Left lobe of liver (tissue), 2 donors: Measurements from ENCODE around the gene ADARB2. TPM values are rescaled to one million over a fixed set of nuclear protein-coding genes. Genes with fewer than 3 reads are reported as not detected.
A peak's percentile ranks its signal among the peaks of the same experiment; 100 is the strongest.

Experiments used
- ATAC-seq: fragments of 200-7000 bp; cut with Tn5 transposase; one replicate; pipeline ENCODE4 v1.9.1; 2020; ENCODE audit warnings: mild to moderate bottlenecking, moderate library complexity
- DNase-seq: peaks from one replicate; pipeline ENCODE4 v3.0.0-alpha.2; 2020; ENCODE audit warnings: low spot score
- total RNA-seq: library from RNA; stranded (reverse); gene quantifications from one replicate; pipeline ENCODE4 v1.2.1, GENCODE V29; 2021
- donor health status: DM: no; HTN: no; CAD: no; lungs with moderate emphysema.
- donor health status: DM: no; HTN: yes; CAD: no.

ADARB2 gene
- total RNA-seq, 1 donor from 2014 or later: 0.81 TPM

DNA sequence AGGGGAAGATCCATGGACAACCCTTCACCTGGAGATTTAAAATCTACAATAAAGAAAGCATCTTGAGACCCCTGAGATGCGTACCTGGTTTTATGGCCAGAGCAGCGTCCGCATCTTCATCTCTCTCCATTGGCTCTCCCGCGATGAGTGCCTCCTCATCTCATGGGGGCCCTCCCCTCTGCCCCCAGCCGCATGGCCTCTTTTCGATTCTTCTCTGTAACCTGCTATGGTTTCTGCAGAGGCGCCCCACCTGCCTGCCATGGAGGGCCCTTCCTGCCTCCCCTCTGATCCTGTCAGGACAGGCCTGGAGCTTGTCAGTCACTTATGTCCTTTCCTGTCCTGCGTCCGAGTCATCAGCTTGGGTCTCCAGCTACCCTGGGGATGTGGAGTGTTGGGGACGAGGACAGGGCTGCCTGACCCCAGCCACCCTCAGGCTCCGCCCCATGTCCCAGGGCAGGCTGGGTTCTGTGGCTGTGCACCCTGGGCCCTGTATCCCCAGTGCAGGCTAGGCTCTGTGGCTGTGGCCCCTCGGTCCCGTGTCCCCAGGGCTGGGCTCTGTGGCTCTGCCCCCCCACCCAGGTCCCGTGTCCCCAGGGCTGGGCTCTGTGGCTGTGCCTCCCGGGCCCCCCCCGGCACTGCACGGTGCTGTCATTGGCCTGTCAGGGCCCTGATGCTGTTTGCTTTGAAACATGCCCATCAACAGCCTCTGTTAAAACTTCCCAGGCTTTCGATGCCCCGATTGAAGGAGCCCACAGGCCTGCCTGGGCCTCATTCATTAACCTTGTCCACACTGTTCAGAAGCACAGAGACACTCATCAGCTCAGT is 581.3 kb downstream of the ADARB2 start:
- DNase-seq: no peak
- no peak for ATAC-seq

DNA sequence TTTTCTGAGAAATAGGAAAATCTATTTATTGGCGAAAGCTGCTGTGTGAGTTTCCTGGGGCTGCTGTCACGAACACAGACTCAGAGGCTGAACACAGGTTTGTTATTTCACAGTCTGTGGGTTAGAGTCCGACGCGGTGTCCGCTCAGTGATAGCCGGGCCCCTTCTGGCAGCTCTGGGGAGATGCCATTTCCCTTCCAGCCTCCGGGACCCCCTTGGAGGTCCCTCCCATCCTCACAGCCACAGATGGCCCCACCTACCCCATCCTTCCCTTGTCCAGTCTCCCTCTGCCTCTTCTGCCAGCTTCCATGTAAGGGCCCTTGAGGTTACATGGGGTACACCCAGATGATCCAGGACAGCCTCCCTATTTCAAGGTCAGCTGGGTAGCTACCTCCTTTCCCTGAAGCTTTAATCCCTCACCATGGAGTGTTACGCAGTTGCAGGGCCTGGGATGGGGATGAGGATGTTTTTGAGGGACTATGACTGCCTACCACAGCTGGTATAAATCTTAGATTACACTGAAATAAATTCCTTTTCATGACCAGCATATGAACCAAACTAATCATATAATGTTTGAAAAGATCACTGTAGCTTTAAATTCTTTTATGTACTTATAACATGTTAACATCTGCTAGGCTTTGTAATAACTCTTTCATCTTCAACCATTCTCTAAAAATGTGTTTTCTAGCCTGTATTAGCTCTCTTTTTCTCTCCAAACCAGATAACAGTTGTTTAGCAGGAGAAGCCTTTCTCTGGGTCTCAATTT is 582.6 kb downstream of the ADARB2 start:
- DNase-seq: no peak
- no peak for ATAC-seq

DNA sequence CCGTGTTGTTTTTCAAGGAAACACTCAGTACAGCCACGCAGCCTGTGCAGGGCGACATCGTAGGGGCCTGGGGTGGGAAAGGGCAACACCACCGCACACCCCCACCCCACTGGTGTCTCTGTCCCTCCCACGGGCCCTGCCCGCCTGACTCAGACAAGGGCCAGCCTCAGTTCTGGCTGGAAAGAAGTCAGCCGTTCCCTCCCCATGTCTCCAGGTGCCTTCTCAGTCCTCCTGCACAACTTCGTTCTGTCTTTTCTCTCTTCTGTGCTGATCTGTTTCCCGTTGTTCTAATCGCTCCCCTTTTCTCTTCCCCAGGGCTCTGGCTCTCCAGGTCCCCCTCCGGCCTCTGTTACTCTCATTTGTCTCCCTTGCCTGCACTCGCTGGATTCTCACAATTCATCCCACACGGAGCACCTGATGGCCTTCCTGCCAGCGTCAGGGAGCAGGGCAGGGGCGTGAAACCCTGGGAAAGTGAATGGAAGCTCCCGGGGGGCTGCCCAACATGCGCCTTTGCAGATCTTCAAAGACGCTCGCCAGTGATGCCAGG is 583.4 kb downstream of the ADARB2 start:
- DNase-seq (no peak), ATAC-seq (no peak)

DNA sequence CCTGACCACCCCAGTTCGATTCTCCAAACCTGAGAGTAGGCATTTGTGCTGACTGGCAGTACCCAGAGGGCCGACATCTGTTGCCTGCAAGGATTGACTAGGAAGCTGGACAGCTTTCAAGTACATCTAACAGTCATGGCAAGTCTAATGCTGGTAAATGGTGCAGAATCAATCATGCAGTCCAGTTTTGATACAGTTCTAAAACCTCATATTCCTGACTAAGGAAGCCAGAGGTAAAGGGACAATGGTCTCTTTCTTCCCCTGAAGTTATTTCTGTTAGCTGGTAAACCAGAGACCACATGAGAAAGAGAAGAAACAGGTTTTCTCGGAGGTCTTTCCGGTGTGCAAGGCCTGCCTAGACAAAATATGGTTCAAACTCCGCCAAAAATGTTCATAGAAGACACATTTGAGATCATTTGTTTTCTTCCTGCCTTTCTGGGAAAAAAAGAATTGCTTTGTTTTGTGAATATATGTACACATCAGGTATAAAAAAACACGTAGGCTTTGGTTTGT is 584.0 kb downstream of the ADARB2 start:
- DNase-seq (no peak), ATAC-seq (no peak)

DNA sequence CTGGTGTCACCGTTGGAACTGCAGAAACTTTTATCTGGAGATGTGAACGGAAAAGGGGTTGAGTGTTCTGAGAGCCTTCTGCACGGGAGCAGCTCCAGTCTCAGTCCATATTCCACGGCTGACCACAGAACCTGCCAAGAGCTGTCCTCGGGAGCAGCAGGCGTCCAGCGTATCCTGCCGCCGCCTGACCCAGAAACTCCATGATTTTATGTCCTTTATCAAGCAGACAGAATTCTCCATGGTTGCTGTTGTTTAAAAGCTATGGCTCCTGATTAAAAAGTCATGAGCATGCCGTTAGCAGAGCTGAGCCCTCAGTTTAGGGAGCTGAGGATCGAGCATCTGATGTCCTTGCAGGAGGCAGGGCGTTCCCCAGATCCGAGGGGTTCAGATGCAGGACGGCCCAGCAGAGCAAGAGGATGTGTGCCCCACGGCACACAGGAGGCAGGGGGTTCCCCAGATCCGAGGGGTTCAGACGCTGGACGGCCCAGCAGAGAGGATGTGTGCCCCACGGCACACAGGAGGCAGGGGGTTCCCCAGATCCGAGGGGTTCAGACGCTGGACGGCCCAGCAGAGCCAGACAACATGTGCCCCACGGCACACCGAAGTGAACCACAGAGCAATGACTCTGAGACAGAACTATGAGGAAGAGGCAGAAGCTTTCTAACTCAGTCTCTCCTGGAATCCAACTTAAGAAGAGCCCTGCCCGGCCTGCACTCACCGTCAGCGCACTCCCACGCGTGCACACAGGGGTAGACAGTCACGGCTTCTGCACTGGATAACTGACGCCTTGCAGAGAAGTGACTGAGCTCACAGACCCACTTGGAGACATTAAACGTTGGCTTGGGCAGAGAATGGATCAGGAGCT is 584.7 kb downstream of the ADARB2 start:
- DNase-seq (no peak), ATAC-seq (no peak)

DNA sequence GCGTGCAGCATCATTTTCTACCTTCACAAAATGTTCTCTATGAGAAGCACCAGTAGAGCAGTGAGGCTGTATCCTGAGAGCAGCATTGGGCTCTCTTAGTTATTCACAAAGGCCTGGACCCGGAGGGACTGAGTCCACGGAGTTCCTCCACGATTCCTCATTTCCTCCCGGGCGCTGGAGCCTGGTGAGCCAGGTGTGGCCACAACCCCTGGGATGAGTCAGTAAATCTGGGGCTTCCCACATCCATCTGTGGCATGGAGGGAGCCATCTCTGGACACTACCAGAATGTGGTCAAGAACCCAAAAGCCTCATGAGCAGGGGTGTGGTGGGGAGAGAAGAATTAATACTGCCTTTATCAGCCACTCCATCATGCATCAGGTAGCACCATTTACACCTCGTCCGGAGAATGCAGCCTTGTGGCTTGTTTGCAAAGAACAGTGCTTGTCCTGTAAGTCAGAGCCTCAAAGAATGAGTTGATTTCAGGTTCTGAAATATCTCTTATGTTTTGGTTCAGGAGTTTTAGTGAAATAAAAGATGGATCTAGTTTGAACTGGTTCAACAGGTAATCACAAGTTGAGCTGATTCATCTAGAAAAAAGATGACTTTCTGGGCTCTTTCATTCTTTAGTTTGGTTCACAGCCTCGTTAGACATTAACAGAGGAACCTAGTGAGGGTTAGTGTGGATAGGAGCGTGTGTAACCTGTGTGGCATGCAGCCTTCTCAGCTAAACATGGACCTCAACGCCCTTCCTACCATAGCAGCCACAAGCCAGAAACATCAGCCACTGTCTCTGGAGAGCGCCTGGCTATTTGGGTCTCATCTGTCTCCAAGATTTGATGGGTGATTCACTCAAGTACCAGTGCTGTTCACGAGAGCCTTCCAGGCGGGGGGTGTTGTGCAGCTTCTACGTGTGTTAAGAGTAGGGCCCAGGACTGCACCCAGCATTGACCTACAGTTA is 586.0 kb downstream of the ADARB2 start:
- DNase-seq (no peak), ATAC-seq (no peak)

DNA sequence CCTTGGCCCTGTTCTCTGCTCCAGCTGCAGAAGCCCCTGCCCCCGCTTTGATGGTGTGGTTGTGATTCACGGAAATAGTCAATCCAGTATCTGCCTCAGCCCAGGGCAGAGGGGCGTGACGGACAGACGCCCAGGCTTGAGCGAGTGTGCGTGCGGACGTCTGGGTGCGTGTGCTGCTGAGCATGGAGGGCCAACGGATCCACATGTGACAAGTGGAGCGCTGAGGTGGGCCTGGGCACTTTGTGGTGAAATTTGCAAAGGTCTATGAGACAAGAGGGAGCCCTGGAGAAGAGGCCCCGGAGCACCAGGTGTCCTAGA is 586.7 kb downstream of the ADARB2 start:
- no peak for DNase-seq
- ATAC-seq: no peak

DNA sequence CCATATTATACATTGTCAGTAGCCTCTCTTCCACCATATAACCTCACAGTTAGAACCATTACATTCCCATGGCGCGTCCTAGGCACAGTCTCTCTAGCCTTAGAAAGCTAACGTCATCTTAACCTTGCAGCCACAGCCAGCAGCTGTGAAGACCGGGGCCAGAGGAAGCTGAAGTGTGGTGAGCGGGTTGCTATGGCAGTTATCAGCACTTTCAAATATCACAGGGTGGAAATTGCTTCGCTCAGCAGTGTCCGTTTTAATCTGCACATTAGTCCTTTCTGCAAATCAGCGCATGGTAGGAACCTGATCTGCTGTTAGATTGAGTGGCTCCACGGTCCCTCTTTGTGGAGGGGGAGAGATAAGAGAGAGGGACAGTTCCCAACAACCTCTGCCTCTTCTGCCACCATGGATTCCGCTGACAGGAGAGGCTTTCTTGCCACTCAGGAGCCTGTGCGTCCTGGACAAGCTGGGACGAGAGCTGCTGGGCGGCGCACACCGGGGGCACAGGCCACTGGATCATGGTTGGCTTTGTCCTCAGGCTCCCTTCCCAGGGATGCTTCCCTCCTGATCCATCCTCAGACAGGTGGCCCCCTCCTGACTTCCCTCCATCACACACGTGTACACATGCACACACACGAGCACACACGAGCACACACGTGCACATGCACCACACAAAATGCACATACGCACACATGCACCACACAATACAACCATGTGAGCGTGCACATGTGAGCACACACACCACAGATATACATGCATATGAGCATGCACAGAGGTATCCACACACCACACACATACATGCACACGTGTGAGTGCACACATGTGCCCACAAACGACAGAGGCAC is 587.3 kb downstream of the ADARB2 start:
- DNase-seq: no peak
- peak; percentile 44 for ATAC-seq

DNA sequence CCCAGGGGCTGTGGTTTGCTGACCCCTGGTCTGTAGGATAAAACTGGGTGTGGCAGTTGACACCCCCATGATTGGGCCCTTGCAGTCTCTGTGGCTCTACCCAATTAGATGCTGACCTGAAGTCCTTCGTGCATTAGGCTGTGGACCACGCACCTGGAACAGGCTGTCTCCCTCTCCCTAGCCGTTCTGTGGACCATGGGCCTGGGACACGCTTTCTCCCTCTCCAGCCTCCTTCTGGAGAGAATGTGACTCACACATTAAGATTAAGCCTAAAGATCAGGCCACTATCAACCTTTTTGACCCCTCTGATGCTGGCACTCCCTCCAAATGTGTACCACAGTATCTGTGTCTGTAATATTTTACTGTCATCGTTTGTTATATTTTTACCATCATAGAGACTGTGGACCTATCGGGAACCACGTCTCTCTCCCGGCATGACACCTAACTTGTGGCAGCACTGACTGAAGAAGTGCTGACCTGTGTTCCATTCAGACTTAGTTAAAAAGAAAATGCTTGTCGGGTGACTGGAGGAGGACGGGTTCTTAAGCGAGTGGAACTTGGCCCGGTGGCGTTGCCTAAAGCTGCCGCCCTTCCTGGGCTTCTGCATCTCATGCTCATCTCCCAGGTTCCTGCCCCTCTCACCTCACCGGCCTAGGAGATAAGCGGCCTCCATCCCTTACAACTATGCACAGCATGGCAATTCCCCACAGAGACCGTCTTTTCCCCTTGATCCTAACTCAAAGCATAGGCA is 588.3 kb downstream of the ADARB2 start:
- DNase-seq: no peak

DNA sequence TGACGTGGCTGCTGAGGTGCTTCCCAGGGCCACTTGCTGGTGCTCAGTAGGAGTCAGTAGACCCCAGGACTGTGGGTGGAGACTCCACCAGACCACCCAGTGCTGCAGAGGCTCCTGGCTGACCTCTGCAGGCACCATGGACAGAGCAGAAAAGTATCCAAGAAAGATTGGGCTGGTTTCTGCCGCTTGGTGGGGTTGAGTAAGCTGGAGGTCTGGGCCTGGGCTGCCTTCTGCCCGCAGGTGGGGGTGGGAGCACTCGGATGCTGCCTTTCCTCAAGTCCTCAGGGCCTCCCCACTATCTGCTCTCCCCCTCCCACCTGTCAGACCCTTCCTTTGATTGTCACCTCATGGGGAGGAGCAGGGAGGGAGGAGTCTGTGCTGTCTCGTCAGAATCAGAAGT is 589.5 kb downstream of the ADARB2 start:
- no peak for DNase-seq
- ATAC-seq: no peak

More for the DNA sequence above, 588.3 kb downstream of the ADARB2 start:
- no peak for ATAC-seq

DNA sequence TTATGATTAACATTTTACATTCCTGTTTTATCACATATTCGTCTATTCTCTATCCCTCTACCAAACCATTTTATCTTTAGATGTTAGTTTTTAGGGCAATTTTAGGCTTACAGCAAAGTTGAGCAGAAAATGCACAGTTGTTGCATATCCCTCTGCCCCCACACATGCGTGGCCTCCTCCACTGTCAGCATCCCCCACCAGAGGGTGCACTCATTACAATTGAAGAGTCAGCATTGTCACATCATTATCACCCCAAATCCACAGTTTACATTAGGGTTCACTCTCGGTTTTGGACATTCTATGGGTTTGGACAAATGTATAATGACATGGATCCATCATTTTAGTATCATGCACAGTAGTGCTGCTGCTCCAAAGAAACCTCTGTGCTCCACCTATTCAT is 594.7 kb downstream of the ADARB2 start:
- no peak for ATAC-seq
- DNase-seq: no peak

DNA sequence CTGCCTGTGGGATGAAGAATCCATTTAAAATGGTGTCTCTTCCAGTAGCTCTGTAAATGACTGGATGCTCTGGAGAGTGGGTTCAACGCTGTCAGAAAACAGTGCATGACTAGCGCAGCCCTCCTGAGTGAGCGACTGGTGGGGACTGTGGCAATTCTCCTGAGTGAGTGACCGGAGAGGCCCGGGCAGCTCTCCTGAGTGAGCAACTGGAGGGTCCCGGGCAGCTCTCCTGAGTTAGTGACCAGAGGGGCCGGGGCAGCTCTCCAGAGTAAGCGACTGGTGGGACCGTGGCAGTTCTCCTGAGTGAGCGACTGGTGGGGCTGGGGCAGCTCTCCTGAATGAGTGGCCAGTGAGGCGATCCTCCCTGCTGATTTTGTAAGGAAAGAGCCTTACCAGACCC is 595.6 kb downstream of the ADARB2 start:
- DNase-seq (no peak), ATAC-seq (no peak)

DNA sequence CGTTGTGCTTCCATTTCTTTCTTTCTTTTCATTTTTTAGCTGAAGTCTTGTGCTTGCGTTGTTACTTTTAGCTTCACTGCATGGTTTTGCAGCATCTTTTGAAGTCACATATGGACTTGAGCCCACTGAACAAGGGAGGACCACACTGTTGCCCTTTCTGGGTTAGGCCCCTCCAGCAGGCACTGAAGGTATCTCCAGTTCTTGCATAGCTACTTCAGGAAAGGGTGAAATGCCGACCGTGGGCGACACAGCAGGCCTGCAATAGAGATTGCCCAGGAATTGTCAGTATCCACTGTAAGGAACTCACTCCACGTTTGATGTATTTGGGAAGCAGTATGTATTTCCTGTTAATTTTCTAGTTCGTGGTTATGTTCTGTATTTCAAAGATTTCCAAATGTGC is 596.1 kb downstream of the ADARB2 start:
- ATAC-seq: no peak
- DNase-seq: no peak

DNA sequence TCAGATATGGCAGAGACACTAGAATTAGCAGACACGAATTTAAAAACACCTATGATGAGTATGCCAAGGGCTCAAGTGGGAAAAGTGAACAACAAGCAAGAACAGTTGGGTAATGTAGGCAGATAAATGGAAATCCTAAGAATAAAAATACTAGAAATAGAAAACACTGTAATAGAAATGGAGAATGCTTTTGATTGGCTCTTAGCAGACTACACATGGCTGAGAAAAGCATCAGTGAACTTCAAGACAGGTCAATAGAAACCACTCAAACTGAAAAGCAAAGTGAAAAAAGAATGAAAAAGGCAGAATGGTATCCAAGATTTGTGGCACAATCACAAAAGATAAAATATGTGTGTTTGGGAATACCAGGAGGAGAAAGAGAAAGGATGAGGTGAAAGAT is 598.8 kb downstream of the ADARB2 start:
- no peak for ATAC-seq

DNA sequence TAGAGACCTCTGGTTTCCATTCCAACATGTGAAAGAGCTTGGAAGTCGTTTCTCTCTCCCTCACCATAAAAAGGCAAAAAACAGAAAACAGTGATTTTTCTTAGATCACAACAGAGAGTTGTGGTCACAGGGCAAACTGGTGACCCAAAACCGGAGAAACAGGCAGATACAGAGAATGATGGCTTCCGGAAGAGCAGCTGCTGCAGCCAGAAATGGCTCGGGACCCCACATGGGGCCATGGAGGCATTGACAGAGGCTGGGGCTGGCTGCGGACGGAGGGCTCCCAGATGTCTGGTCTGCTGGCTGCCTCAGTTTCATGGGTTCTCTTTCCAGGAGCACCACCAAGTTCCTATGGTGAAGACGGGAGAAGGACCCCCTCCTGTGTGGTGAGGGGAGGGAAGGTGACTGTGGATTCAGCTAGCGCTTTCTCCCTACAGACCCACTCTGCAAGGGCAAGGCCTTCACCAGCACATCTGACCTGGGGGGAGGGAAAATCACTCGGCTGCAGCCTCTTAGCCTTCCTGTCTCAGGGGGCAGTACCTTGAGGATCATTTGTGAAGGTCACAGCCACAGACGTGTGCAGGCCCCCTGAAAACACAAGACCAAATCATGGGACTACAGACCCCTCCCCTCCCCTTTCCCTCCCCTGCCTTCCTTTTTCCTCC is 599.7 kb downstream of the ADARB2 start:
- DNase-seq: no peak

More for the DNA sequence above, 598.8 kb downstream of the ADARB2 start:
- DNase-seq: no peak

DNA sequence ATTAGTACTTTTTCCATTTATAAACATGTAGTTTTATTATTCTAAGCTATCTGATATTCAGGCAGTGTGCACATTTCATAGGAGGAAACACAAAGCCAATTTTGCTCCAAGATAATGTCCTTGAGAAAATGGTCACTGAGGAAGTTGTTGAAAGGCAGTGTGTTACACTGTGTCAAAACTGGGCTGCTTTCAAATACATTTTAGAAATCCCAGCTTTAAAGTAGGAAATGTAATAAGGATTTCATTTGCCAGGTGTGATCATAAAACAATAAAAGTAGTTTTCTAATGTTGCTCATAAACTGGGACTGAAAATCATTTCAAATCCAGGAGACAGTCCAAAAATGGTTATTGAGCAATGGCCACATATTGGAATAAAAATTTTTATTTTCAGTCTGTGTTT is 601.1 kb downstream of the ADARB2 start:
- DNase-seq (no peak), ATAC-seq (no peak)

More for the DNA sequence above, 599.7 kb downstream of the ADARB2 start:
- ATAC-seq: no peak

DNA sequence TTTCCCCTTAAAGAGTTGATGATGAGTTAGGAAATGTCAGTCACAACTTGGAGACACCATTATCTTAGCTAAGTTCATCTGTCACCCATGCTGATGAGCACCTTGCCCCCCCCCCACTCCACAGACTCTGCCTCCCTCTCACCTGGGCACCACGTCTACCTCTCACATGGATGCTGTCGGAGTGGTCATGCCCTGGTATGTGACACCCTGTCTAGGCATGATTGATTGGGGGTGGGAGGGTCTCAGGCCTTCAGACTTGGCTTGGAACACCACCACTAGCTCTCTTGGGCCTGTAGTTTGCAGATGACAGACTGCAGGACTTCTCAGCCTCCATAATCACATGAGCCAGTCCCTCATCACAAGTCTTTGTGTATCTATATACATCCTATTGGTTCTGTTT is 603.2 kb downstream of the ADARB2 start:
- DNase-seq: no peak
- no peak for ATAC-seq
